Upper lobe of right lung (tissue), 1 donor: ENCODE measurements around the gene GLI3. TPM values are rescaled to one million over a fixed set of nuclear protein-coding genes. Genes with fewer than 3 reads are reported as not detected.

Experiments
- ATAC-seq: fragments of 200-7000 bp; cut with Tn5 transposase; one replicate; pipeline ENCODE4 v1.9.1; 2020; ENCODE audit warnings: mild to moderate bottlenecking, moderate library complexity
- DNase-seq: peaks from one replicate; pipeline ENCODE4 v3.0.0-alpha.2; 2020
- H3K27ac ChIP-seq: fragments of 200-600 bp; one replicate; pipeline ENCODE4 v1.8.0; 2022
- H3K27me3 ChIP-seq: fragments of 200-600 bp; one replicate; pipeline ENCODE4 v1.8.0; 2022; ENCODE audit warnings: mild to moderate bottlenecking
- H3K36me3 ChIP-seq: fragments of 200-600 bp; one replicate; pipeline ENCODE4 v1.8.0; 2022
- H3K4me1 ChIP-seq: fragments of 200-600 bp; one replicate; pipeline ENCODE4 v1.8.0; 2022
- H3K4me3 ChIP-seq: fragments of 200-600 bp; one replicate; pipeline ENCODE4 v1.8.0; 2022; ENCODE audit warnings: mild to moderate bottlenecking
- H3K9me3 ChIP-seq: fragments of 200-600 bp; one replicate; pipeline ENCODE4 v1.8.0; 2022
- intact Hi-C: fragments of 100-400 bp; cut with DNase I; formaldehyde crosslinking; loops from one replicate; pipeline ENCODE4 v1.11.0; 2022
- total RNA-seq: library from RNA; stranded (reverse); fragmentation: NEBNext Ultra II Directional; extraction: Animal tissue kit (Norgen Biotek cat#: 25700); gene quantifications from one replicate; pipeline ENCODE4 v1.2.1, GENCODE V29; 2021
- TF ChIP-seq, protein P1 (sequence below): fragments of 200-600 bp; IDR thresholded peaks from one replicate; pipeline ENCODE4 v1.8.0; 2022; ENCODE audit warnings: antibody characterized with exemption
- donor health status: DM: no; HTN: yes; CAD: no; lungs with severe emphysema.

Gene GLI3
- total RNA-seq, 1 donor from 2014 or later, result 17.5 TPM

DNA sequence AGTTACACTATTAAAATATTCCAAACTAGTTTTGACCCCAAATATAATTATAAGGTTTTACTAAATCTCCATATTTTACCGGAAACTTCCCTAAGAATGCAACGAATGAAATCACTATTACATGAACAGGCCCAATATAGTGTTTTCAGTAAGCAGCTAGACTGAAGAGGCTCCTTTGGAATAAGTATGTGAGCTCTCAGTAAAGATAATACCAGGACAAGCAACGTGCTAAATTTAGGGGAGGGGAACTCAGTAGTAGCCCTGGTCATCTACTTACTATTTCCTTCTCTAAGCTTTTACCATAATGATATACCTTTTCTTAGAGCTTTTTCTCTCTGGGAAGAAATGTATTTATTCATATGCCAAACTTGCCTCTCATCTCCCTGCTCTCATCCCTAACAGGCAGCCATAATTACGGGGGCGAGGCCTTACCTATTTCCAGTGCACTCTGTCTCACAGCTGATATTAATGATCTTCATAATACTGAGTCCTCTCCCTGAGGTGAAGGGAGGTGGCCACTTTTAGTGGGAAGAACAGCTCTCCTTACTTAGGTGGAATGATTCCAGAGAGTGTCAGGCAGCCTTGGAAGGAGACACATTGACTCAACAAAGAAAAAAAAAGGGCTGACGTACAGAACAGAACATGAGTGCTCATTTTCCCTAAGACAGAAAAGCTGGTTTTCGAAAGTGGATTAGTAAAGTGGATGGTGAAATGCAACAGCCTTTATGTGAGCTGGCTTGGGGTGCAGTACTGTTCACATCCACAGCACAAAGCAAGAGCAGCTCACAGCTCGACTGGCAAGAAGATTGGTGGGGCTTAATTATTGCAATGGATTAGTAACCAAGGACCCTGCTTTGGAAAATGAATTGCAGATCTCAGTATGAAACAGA lies 165.4 kb downstream of the GLI3 start:
- Histone ChIP-seq H3K9me3 (no peaks in the 10 kb centered on the region), H3K27ac (no peak overlapping the region), H3K4me1 (no peaks in the 10 kb centered on the region), H3K27me3 (no peaks in the 10 kb centered on the region), H3K36me3 (no peaks in the 10 kb centered on the region), H3K4me3 (no peak overlapping the region)
- intact Hi-C loops, result no loop called here
- TF ChIP-seq, protein P1, sequence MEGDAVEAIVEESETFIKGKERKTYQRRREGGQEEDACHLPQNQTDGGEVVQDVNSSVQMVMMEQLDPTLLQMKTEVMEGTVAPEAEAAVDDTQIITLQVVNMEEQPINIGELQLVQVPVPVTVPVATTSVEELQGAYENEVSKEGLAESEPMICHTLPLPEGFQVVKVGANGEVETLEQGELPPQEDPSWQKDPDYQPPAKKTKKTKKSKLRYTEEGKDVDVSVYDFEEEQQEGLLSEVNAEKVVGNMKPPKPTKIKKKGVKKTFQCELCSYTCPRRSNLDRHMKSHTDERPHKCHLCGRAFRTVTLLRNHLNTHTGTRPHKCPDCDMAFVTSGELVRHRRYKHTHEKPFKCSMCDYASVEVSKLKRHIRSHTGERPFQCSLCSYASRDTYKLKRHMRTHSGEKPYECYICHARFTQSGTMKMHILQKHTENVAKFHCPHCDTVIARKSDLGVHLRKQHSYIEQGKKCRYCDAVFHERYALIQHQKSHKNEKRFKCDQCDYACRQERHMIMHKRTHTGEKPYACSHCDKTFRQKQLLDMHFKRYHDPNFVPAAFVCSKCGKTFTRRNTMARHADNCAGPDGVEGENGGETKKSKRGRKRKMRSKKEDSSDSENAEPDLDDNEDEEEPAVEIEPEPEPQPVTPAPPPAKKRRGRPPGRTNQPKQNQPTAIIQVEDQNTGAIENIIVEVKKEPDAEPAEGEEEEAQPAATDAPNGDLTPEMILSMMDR, result peak; percentile 27
- ATAC-seq (peak; percentile 84), DNase-seq (no peak)

DNA sequence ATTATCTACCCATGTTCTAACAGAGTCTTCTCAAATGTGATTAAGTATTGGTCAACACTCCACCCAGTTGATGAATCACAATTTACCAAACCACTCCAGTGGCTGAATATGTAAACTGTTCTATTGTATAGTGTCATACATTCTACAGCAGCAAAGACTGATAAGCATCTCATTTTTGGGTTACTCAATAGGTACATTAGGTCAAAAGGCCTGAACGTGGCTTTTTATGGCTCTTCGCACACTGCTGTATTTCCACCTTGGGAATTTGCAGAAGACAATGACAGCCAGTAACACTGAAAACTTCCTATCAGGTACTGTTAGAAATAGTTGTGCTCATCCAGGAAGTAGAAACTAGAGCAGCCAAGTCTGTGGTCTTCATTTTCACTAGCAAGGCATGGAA lies 166.9 kb downstream of the GLI3 start:
- ATAC-seq, result peak; percentile 20
- intact Hi-C loops, result no loop called here

DNA sequence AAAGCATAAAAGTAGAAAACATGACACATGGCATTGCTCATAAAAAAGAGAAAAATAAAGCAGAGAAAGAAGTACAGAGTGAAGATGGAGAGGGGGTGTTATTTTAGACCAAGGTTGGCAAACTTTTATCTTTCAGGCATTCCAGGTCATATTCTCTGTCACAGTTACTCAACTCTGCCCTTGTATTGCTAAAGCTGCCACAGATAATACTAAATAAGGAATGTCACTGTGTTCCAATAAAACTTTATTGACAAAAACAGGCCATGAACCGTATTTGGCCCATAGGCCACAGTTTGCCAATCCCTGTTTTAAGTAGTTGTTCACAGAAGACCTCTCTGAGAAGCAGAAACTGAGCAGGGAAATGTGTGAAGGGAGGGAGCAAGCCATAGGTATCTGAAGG lies 167.4 kb downstream of the GLI3 start:
- Histone ChIP-seq H3K4me3 (no peak overlapping the region), H3K4me1 (no peaks in the 10 kb centered on the region), H3K9me3 (no peaks in the 10 kb centered on the region), H3K27ac (no peak overlapping the region), H3K36me3 (no peaks in the 10 kb centered on the region), H3K27me3 (no peaks in the 10 kb centered on the region)
- no peak for ATAC-seq
- no peak for DNase-seq
- TF ChIP-seq, protein P1, result no peak
- intact Hi-C loops, result no loop called here

More for the DNA sequence above, 166.9 kb downstream of the GLI3 start:
- no peaks in the 10 kb centered on the region for H3K36me3 ChIP-seq
- no peak overlapping the region for H3K27ac ChIP-seq
- H3K27me3 ChIP-seq, result no peaks in the 10 kb centered on the region
- H3K4me3 ChIP-seq, result no peak overlapping the region
- DNase-seq, result no peak
- no peaks in the 10 kb centered on the region for H3K9me3 ChIP-seq
- TF ChIP-seq, protein P1, result no peak
- H3K4me1 ChIP-seq, result no peaks in the 10 kb centered on the region

DNA sequence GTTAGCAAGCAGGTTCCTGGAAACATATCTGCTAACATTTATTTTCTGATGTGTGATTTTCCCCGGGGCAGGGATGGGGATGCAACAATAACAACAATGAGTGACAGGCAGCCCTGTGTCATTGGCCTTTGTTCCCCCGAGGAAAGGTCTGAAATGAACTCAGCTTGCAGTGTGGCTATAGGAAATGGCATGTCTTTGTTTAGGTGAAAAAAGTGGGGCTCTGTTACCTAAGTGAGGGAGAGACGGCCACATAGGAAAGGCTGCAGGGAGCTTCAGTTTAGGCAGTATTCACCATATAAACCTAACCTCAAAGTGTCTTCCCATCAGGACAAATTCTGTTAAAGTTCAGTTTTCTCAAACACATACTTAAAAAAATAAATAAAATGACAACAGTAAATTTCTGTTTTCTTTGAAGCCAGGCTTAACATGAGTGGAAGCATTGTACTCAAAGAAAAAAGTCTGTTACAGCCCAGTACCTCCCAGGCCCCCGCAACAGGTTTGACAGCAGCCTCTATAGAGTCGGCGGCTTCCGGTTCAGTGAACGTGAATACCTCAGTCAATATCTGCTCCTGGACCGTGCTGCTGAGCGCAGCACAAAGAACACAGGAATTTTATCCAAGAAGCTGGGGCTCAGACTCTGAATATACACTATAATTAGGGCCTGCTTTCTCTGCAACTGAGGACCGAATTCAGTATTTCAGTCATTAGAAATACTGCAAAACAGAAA lies 168.3 kb downstream of the GLI3 start:
- Histone ChIP-seq H3K4me1 (no peaks in the 10 kb centered on the region), H3K9me3 (no peaks in the 10 kb centered on the region), H3K36me3 (no peaks in the 10 kb centered on the region), H3K27me3 (no peaks in the 10 kb centered on the region), H3K4me3 (no peak overlapping the region), H3K27ac (no peak overlapping the region)
- intact Hi-C loops, result no loop called here
- TF ChIP-seq, protein P1, result no peak
- no peak for DNase-seq
- ATAC-seq, result no peak

DNA sequence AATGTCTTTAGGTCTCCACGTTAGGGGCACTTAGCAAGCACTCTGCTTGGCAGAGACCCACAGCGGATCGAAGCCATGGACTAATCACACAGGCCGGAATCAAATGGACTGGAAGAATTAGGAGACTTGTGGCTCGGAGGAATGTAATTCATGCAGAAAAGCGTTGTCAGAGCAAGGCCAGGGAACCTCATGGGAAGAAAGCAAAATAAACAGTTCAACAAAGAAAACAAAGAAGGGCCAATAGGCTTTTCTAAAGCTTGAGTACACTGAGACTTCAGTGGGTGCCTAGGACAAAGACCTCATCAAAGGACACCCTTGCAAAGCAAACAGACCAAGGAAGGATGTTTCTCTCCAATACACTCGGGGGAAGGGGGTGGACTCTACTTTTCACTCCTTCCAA lies 171.1 kb downstream of the GLI3 start:
- Histone ChIP-seq H3K27me3 (no peaks in the 10 kb centered on the region), H3K4me1 (no peaks in the 10 kb centered on the region), H3K4me3 (no peak overlapping the region), H3K27ac (no peak overlapping the region), H3K9me3 (no peaks in the 10 kb centered on the region), H3K36me3 (no peaks in the 10 kb centered on the region)
- TF ChIP-seq, protein P1, result no peak
- ATAC-seq (no peak), DNase-seq (no peak)
- intact Hi-C loops, result no loop called here
